ENCODE measurements around the gene COLEC12.

GRCh38 chr18:406677-407076, 93.8 kb downstream of the COLEC12 start:
- TF ChIP-seq CTCF (conservative IDR thresholded peaks at IDR 0.05; ENCODE audit: low read length) (no peak), EZH2phosphoT487 (IDR thresholded peaks at IDR 0.05; ENCODE audit: borderline replicate concordance) (no peak)
